H1 (cell line): ENCODE data around the gene KCNMA1. TPM values are rescaled to one million over a fixed set of nuclear protein-coding genes. Genes with fewer than 3 reads are reported as not detected.
A peak's percentile ranks its signal among the peaks of the same experiment; 100 is the strongest.

Experiments
- CTCF ChIA-PET: fragments of 300-600 bp; sonication (Branson Sonifier 250); formaldehyde crosslinking; loops from one replicate; lab custom pipeline; 2021; ENCODE audit not compliant: partially characterized antibody; lab: Charles Lee
- POLR2A ChIA-PET: fragments of 300-600 bp; sonication (Branson Sonifier 250); formaldehyde crosslinking; loops from one replicate; lab custom pipeline; 2021; ENCODE audit warnings: inconsistent platforms; ENCODE audit not compliant: partially characterized antibody; lab: Charles Lee
- DNase-seq, 2 experiments: peaks; one replicate each; pipeline versions ENCODE4 v3.0.0 to v3.0.0-alpha.2; 2010 to 2022; ENCODE audit warnings: low spot score in 2 of 2, low read depth in 1 of 2, mixed read lengths in 1 of 2
- FAIRE-seq: peaks from 2 replicates; lab custom pipeline; 2011; peaks lifted over from hg19 to GRCh38; lab: Jason Lieb, UNC
- H2AFZ ChIP-seq: 2 replicates; pipeline ENCODE4 v1.8.1; 2012; ENCODE audit warnings: low read length, inconsistent platforms
- H2AK5ac ChIP-seq: 2 replicates; pipeline ENCODE4 v1.6.1; 2013; ENCODE audit warnings: low read depth, low read length
- H2BK120ac ChIP-seq: replicated peaks from 2 replicates; pipeline ENCODE3; 2013; ENCODE audit warnings: low read depth, low read length, inconsistent platforms
- H2BK12ac ChIP-seq: 2 replicates; pipeline ENCODE4 v1.6.1; 2013; ENCODE audit warnings: low read depth, low read length
- H2BK15ac ChIP-seq: 2 replicates; pipeline ENCODE4 v1.6.1; 2013; ENCODE audit warnings: low read length
- H2BK20ac ChIP-seq: 2 replicates; pipeline ENCODE4 v1.6.1; 2013; ENCODE audit warnings: low read length
- H2BK5ac ChIP-seq: 2 replicates; pipeline ENCODE4 v1.6.1; 2013; ENCODE audit warnings: low read depth, low read length
- H3K14ac ChIP-seq: 2 replicates; pipeline ENCODE4 v1.6.1; 2013; ENCODE audit warnings: inconsistent platforms; ENCODE audit not compliant: insufficient read length
- H3K18ac ChIP-seq: 2 replicates; pipeline ENCODE4 v1.6.1; 2013; ENCODE audit warnings: low read length; ENCODE audit errors: extremely low read depth
- H3K23ac ChIP-seq: 2 replicates; pipeline ENCODE4 v1.6.1; 2013; ENCODE audit warnings: inconsistent platforms; ENCODE audit not compliant: insufficient read length
- H3K23me2 ChIP-seq: 2 replicates; pipeline ENCODE4 v1.6.1; 2013; ENCODE audit warnings: low read depth, low read length
- H3K27ac ChIP-seq: 2 replicates; pipeline ENCODE4 v1.6.1; 2011; ENCODE audit warnings: low read depth, low read length, inconsistent platforms
- H3K27me3 ChIP-seq, 4 experiments: replicated peaks in 1 of 4; 1 replicate in 1 of 4; 2 replicates in 3 of 4; pipeline versions ENCODE4 v1.6.1 to v1.8.1; 2011 to 2013; ENCODE audit warnings: low read length in 3 of 4, mild to moderate bottlenecking in 3 of 4, inconsistent platforms in 2 of 4, mixed read lengths in 2 of 4, moderate library complexity in 1 of 4; ENCODE audit not compliant: control insufficient read depth in 3 of 4, insufficient read depth in 3 of 4; ENCODE audit errors: extremely low read depth in 1 of 4
- H3K36me3 ChIP-seq, 4 experiments: 2 replicates each; pipeline versions ENCODE4 v1.6.1 to v1.8.1; 2011 to 2013; ENCODE audit warnings: mild to moderate bottlenecking in 4 of 4, low read length in 3 of 4, moderate library complexity in 2 of 4, control low read depth in 1 of 4, inconsistent platforms in 1 of 4; ENCODE audit not compliant: insufficient read depth in 4 of 4, control insufficient read depth in 2 of 4
- H3K4ac ChIP-seq: replicated peaks from 2 replicates; pipeline ENCODE3; 2013; ENCODE audit warnings: low read length, low read depth, mixed read lengths, inconsistent platforms; ENCODE audit not compliant: insufficient read length
- H3K4me1 ChIP-seq, 4 experiments: replicated peaks in 1 of 4; 1 replicate in 1 of 4; 2 replicates in 3 of 4; pipeline versions ENCODE4 v1.6.1 to v1.8.1; 2011 to 2013; ENCODE audit warnings: low read length in 3 of 4, inconsistent platforms in 2 of 4, mixed read lengths in 1 of 4; ENCODE audit not compliant: insufficient read depth in 4 of 4, control insufficient read depth in 3 of 4
- H3K4me2 ChIP-seq, 2 experiments: 2 replicates each; pipeline versions ENCODE4 v1.6.1 to v1.8.1; 2011 to 2013; ENCODE audit warnings: low read depth in 2 of 2, low read length in 2 of 2, control low read depth in 1 of 2, inconsistent platforms in 1 of 2, mild to moderate bottlenecking in 1 of 2; ENCODE audit not compliant: insufficient read depth in 1 of 2
- H3K4me3 ChIP-seq, 4 experiments: fragments of 200-600, 300-600 bp in 1 of 4; sonication (generic), shearing (Covaris generic), sonication (Bioruptor Twin) in 1 of 4; 2 replicates each; pipeline versions ENCODE4 v1.5.1 to v1.8.1; 2011 to 2016; ENCODE audit warnings: low read length in 4 of 4, low read depth in 3 of 4, control low read depth in 2 of 4, inconsistent platforms in 2 of 4, mild to moderate bottlenecking in 2 of 4, mixed read lengths in 1 of 4, moderate library complexity in 1 of 4; ENCODE audit not compliant: insufficient read depth in 2 of 4; ENCODE audit errors: extremely low read depth in 1 of 4
- H3K56ac ChIP-seq: replicated peaks from 2 replicates; pipeline ENCODE3; 2013; ENCODE audit warnings: low read depth, mild to moderate bottlenecking, mixed read lengths, low read length, inconsistent platforms; ENCODE audit not compliant: insufficient read length
- H3K79me1 ChIP-seq: 2 replicates; pipeline ENCODE4 v1.6.1; 2013; ENCODE audit warnings: low read depth, low read length, control low read depth
- H3K79me2 ChIP-seq, 2 experiments: 2 replicates each; pipeline versions ENCODE4 v1.6.1 to v1.8.1; 2012 to 2013; ENCODE audit warnings: low read length in 2 of 2, mild to moderate bottlenecking in 2 of 2, inconsistent platforms in 1 of 2; ENCODE audit not compliant: insufficient read depth in 2 of 2, control insufficient read depth in 1 of 2
- H3K9ac ChIP-seq, 4 experiments: replicated peaks in 1 of 4; 1 replicate in 1 of 4; 2 replicates in 3 of 4; pipeline versions ENCODE4 v1.6.1 to v1.8.1; 2011 to 2013; ENCODE audit warnings: low read depth in 3 of 4, low read length in 3 of 4, control low read depth in 2 of 4, mild to moderate bottlenecking in 2 of 4, moderate library complexity in 2 of 4, inconsistent platforms in 1 of 4; ENCODE audit errors: extremely low read depth in 1 of 4
- H3K9me3 ChIP-seq, 2 experiments: 2 replicates each; pipeline versions ENCODE4 v1.6.1 to v1.8.1; 2012 to 2013; ENCODE audit warnings: mild to moderate bottlenecking in 2 of 2, moderate library complexity in 2 of 2, control low read depth in 1 of 2, inconsistent platforms in 1 of 2, low read depth in 1 of 2, low read length in 1 of 2, mixed read lengths in 1 of 2; ENCODE audit not compliant: insufficient read depth in 2 of 2
- H4K20me1 ChIP-seq, 2 experiments: replicated peaks in 1 of 2; 2 replicates each; pipeline versions ENCODE3 to v1.8.1; 2011 to 2013; ENCODE audit warnings: inconsistent platforms in 2 of 2, low read length in 2 of 2, mild to moderate bottlenecking in 1 of 2; ENCODE audit not compliant: insufficient read depth in 2 of 2, control insufficient read depth in 1 of 2
- H4K5ac ChIP-seq: 2 replicates; pipeline ENCODE4 v1.6.1; 2013; ENCODE audit warnings: low read length, low read depth, mixed read lengths, inconsistent platforms; ENCODE audit not compliant: insufficient read length
- H4K8ac ChIP-seq: 2 replicates; pipeline ENCODE4 v1.8.0; 2013; ENCODE audit warnings: mild to moderate bottlenecking, moderate library complexity, low read length, inconsistent platforms; ENCODE audit not compliant: insufficient read depth; ENCODE audit errors: extremely low read depth
- H4K91ac ChIP-seq: replicated peaks from 2 replicates; pipeline ENCODE3; 2013; ENCODE audit warnings: low read length, mixed read lengths, inconsistent platforms; ENCODE audit not compliant: insufficient read length
- CEBPB ChIP-seq: IDR thresholded peaks from 2 replicates; pipeline ENCODE4 v1.6.1; 2012; ENCODE audit warnings: low read depth, low read length
- MAFK ChIP-seq: IDR thresholded peaks from 2 replicates; pipeline ENCODE4 v1.6.1; 2012; ENCODE audit warnings: low read depth, mild to moderate bottlenecking, improper control_type of control experiment, low read length
- WGBS, 2 experiments: shearing (Covaris generic) in 1 of 2; methylation state at CpG; one replicate each; pipeline versions ENCODE4 v1.1.6 to v1.1.7; 2013 to 2015; ENCODE audit warnings: low lambda C conversion rate in 2 of 2, mixed read lengths in 2 of 2, inconsistent platforms in 1 of 2, low coverage in 1 of 2, missing lambda C conversion rate in 1 of 2; ENCODE audit not compliant: insufficient replicate concordance in 2 of 2, insufficient coverage in 1 of 2, insufficient read length in 1 of 2; ENCODE audit errors: extremely low coverage in 1 of 2, missing lambda C conversion rate in 1 of 2; 5-methylcytosine and 5-hydroxymethylcytosine counted together
- polyA plus RNA-seq, 7 experiments: library from polyadenylated mRNA; depleted of rRNA in 3 of 7; stranded (reverse) in 5 of 7; unstranded in 2 of 7; fragments of >200 nt in 5 of 7; fragments of 200-250 nt in 2 of 7; gene quantifications; 1 replicate in 5 of 7; 2 replicates in 1 of 7; 4 replicates in 1 of 7; pipeline versions ENCODE4 v1.2.1 to v1.2.3, GENCODE V29; 2011 to 2013; ENCODE audit warnings: missing spikeins in 2 of 7, mixed read lengths in 2 of 7
- total RNA-seq: library from RNA; stranded (reverse); fragmentation: NEBNext Ultra II Directional; extraction: Animal tissue kit (Norgen Biotek cat#: 25700); gene quantifications from 2 replicates; pipeline ENCODE4 v1.2.1, GENCODE V29; 2021

The KCNMA1 gene
- total and polyA plus RNA-seq, 2 of the 8 experiments (the other 6 are each of a cell fraction or from before 2014, with no cell fraction given): 10.2 to 11.1 TPM

GRCh38 chr10:77118603-77119282 lies 518.9 kb downstream of the KCNMA1 start:
- DNase-seq: no peak
- 0 out of 2 replicates have a peak overlapping the region, but pooled peaks have one; percentile 20 for H3K18ac ChIP-seq
- no peaks in the 10 kb centered on the region for H3K9me3 ChIP-seq
- no peak overlapping the region for H3K4ac ChIP-seq
- no peak overlapping the region for H3K56ac ChIP-seq
- H2BK5ac ChIP-seq: no peak overlapping the region
- ChIA-PET POLR2A (no interaction called here), CTCF (no interaction called here)
- no peak for FAIRE-seq
- H3K4me1 ChIP-seq: peaks cover 6 to 24% (median 13%) of the 10 kb centered on the region in 4 experiments; a peak in 6 of 7 replicates
- peak overlapping the region; percentile 72; the same call in 1 of the 2 replicates for H2BK12ac ChIP-seq
- H3K27ac ChIP-seq: no peak overlapping the region
- no peak overlapping the region for H4K5ac ChIP-seq
- H3K14ac ChIP-seq: no peak overlapping the region
- no peak overlapping the region for H3K23ac ChIP-seq
- no peak overlapping the region for H4K8ac ChIP-seq
- H2AK5ac ChIP-seq: no peak overlapping the region
- peak overlapping the region; percentile 12; the same call in 1 of the 2 replicates for H2BK15ac ChIP-seq
- no peaks in the 10 kb centered on the region for H3K79me1 ChIP-seq
- H3K23me2 ChIP-seq: 0 out of 2 replicates have a peak, but pooled peaks cover 1% of the 10 kb centered on the region
- no peak overlapping the region for H2AFZ ChIP-seq
- no peaks in the 10 kb centered on the region; a peak in 1 of 7 replicates for H3K27me3 ChIP-seq
- H3K9ac ChIP-seq: no peak overlapping the region
- TF ChIP-seq MAFK (0 out of 2 replicates have a peak, but pooled peaks have one; percentile 29), CEBPB (no peak)
- no peaks in the 10 kb centered on the region for H3K36me3 ChIP-seq
- H2BK120ac ChIP-seq: no peak overlapping the region
- H3K79me2 ChIP-seq: no peaks in the 10 kb centered on the region
- WGBS, 2 experiments: 87% methylated on average over 8 of the region's 8 CpGs; no CpG with 5 or more reads in 1 of the 2 experiments
- H4K91ac ChIP-seq: peak overlapping the region; percentile 59
- no peak overlapping the region for H3K4me2 ChIP-seq
- no peak overlapping the region for H2BK20ac ChIP-seq
- no peak overlapping the region for H3K4me3 ChIP-seq
- H4K20me1 ChIP-seq: no peaks in the 10 kb centered on the region
